Measurements from ENCODE around the gene EHMT1. TPM values are rescaled to one million over a fixed set of nuclear protein-coding genes. Genes with fewer than 3 reads are reported as not detected.
"Not testable (repeated sequence)": the region's sequence is repeated elsewhere in the genome, so short reads cannot be mapped to it uniquely, and the experiment has no call there.

Gene EHMT1
- polyA plus RNA-seq, 1 donor from 2014 or later, result 39.1 TPM

- Mint-ChIP-seq H3K27me3 (peaks cover 1% of the 10 kb centered on the region), H3K27ac (peak overlapping the region; percentile 27 to 75 (median 48)), H3K9me3 (peaks cover 4 to 11% (median 4%) of the 10 kb centered on the region in 3 donors), H3K4me1 (peaks cover 7 to 17% (median 11%) of the 10 kb centered on the region in 3 donors), H3K36me3 (peaks cover 26% of the 10 kb centered on the region), H3K4me3 (peak overlapping the region in 1 of 4 donors; percentile 84)
These were observed 115.4 kb downstream of the EHMT1 start for GRCh38 chr9:137734181-137734580.

DNA sequence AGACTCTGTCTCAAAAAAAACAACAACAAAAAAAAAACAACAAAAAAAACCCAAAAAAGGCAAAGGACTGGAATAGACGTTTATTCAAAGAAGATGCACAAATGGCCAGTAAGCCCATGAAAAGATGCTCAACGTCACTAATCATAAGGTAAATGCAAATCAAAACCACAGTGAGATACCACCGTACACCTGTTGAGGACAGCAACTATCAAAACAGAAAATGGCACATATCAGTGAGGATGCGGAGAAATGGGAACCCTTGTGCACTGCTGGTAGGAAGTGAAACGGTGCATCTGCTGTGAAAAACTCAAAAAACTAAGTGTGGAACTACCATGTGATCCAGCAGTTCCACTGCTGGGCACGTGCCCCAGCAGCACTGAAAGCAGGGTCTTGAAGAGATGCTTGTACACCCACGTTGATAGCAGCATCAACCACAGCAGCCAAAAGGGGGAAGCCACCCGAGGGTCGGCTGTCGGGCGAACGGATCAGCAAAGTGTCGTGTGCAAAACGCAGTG is 119.4 kb downstream of the EHMT1 start:
- peaks cover 17% of the 10 kb centered on the region for H3K36me3 Mint-ChIP-seq
- peak overlapping the region; percentile 25 to 90 (median 82) for H3K4me3 Mint-ChIP-seq
- peaks cover 7 to 21% (median 15%) of the 10 kb centered on the region in 3 donors for H3K4me1 Mint-ChIP-seq
- not testable (repeated sequence) for H3K27me3 Mint-ChIP-seq
- peak overlapping the region; percentile 63 to 99 (median 96) for H3K27ac Mint-ChIP-seq
- H3K9me3 Mint-ChIP-seq, result peaks cover 4 to 11% (median 4%) of the 10 kb centered on the region in 3 donors

GRCh38 chr9:137738703-137739102 is 119.9 kb downstream of the EHMT1 start:
- Mint-ChIP-seq H3K27ac (peak overlapping the region; percentile 63 to 99 (median 96)), H3K9me3 (peaks cover 4 to 10% (median 4%) of the 10 kb centered on the region in 3 donors), H3K36me3 (peaks cover 14% of the 10 kb centered on the region), H3K4me1 (peaks cover 7 to 21% (median 17%) of the 10 kb centered on the region in 3 donors), H3K4me3 (peak overlapping the region; percentile 25 to 90 (median 82)), H3K27me3 (peaks cover 1% of the 10 kb centered on the region)

- Mint-ChIP-seq H3K27me3 (peaks cover 1% of the 10 kb centered on the region), H3K36me3 (peaks cover 8% of the 10 kb centered on the region), H3K27ac (peak overlapping the region; percentile 5 to 96 (median 63)), H3K4me3 (peak overlapping the region in 3 of 4 donors; percentile 36 to 85 (median 47)), H3K9me3 (peaks cover 0 to under 1% (median 0%) of the 10 kb centered on the region in 3 donors), H3K4me1 (peaks cover 10 to 24% (median 23%) of the 10 kb centered on the region in 3 donors)
These were observed 120.8 kb downstream of the EHMT1 start for GRCh38 chr9:137739371-137740309.

DNA sequence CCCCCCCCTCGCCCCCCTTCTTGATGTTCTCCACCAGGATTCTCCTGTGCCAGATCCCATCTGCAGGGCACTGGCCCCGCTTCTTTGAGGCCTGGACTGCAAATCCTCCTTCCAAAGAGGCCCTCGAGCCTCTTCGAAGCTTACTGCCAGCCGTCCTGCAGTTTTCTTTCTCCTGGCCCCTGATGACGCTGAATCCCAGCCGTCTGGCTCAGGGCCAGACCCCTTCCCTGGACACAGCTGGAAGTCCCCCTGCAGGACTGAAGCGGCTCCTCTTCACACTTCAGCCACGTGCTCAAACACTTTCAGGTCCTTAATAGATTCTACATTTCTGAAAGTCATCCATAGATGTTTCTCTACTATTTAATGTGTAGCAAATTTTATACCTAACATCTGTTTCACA is 121.5 kb downstream of the EHMT1 start:
- Mint-ChIP-seq H3K4me1 (peaks cover 14 to 29% (median 27%) of the 10 kb centered on the region in 3 donors), H3K27me3 (peaks cover 1% of the 10 kb centered on the region), H3K36me3 (peaks cover 3% of the 10 kb centered on the region), H3K4me3 (peak overlapping the region in 1 of 4 donors; percentile 82), H3K27ac (peak overlapping the region; percentile 63 to 96 (median 89)), H3K9me3 (no peaks in the 10 kb centered on the region)

- Mint-ChIP-seq H3K27me3 (peaks cover 1% of the 10 kb centered on the region), H3K27ac (peak overlapping the region; percentile 6 to 54 (median 23)), H3K4me3 (peak overlapping the region in 1 of 4 donors; percentile 46), H3K4me1 (peaks cover 19 to 37% (median 33%) of the 10 kb centered on the region in 3 donors), H3K36me3 (peaks cover 3% of the 10 kb centered on the region), H3K9me3 (no peaks in the 10 kb centered on the region)
These were observed 122.5 kb downstream of the EHMT1 start for GRCh38 chr9:137741330-137741729.

DNA sequence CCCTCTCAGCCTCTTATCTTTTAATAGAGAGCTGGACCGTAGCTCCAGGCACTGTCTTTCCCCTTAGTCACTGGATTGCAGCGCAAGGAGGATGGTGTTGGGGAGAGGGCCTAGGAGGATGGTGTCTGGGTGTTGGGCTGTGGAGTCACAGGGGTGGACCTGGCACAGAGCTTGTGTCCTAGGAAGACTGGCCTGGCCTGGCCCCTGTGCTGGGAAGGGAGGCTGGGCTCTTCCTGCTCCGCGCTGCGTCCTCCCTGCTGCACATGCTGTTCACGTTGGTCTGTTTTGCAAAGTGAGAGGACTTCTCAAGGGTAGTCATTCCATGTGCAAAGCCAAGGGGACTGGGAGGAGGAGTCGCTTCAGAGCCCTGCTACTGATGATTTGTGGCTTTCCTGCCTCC is 123.9 kb downstream of the EHMT1 start:
- H3K4me1 Mint-ChIP-seq, result peaks cover 19 to 34% (median 32%) of the 10 kb centered on the region in 3 donors
- no peak overlapping the region for H3K4me3 Mint-ChIP-seq

DNA sequence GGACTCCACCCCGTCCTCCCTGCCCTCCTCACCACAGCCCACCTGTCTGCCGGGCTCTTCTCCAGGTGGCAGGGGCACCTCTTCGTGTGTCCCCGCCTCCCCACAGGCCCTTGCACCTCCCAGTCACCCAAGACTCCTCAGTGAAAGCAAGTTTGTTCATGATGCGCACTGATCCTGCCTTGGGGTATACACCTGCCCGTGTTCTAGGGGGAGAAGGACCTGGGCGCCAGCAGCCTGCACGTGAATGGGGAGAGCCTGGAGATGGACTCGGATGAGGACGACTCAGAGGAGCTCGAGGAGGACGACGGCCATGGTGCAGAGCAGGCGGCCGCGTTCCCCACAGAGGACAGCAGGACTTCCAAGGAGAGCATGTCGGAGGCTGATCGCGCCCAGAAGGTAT is 124.9 kb downstream of the EHMT1 start:
- Mint-ChIP-seq H3K4me3 (peak overlapping the region in 1 of 4 donors; percentile 43), H3K27ac (peak overlapping the region in 2 of 3 donors; percentile 66 to 87), H3K9me3 (no peaks in the 10 kb centered on the region), H3K27me3 (no peaks in the 10 kb centered on the region), H3K4me1 (peaks cover 13 to 28% (median 22%) of the 10 kb centered on the region in 3 donors), H3K36me3 (peaks cover 3% of the 10 kb centered on the region)

More for the DNA sequence above, 123.9 kb downstream of the EHMT1 start:
- peak overlapping the region in 2 of 3 donors; percentile 66 to 88 for H3K27ac Mint-ChIP-seq
- peaks cover 1% of the 10 kb centered on the region for H3K27me3 Mint-ChIP-seq
- H3K36me3 Mint-ChIP-seq, result peaks cover 3% of the 10 kb centered on the region
- H3K9me3 Mint-ChIP-seq, result no peaks in the 10 kb centered on the region

DNA sequence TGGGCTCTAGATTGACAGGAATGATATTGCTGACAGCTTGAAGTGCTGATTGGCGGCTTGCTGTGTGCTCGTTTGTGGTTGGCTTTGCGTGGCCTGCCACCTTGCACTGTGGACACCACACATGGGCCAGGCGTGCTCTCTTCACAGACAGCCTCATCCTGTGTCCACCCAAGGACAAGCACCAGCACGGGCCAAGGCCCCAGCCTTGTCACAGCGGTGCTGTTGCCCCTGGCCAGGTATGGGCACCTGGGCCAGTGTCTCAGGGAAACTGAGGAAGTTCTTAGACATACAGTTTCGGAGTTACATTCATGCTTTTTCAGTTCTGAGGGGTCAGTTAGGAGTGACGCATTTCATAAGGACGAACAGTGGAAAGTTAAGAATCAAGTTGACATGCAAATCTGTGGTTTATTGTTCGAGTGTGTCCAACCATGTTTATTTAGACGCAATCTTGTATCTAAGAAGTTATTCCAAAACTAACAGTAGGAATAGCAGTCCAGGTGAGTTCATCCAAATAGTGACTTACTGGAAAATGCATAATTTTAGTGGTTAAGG is 125.9 kb downstream of the EHMT1 start:
- no peaks in the 10 kb centered on the region for H3K9me3 Mint-ChIP-seq
- H3K36me3 Mint-ChIP-seq, result peaks cover 5% of the 10 kb centered on the region
- peak overlapping the region; percentile 66 to 87 (median 85) for H3K27ac Mint-ChIP-seq
- H3K4me1 Mint-ChIP-seq, result peaks cover 11 to 27% (median 22%) of the 10 kb centered on the region in 3 donors
- H3K4me3 Mint-ChIP-seq, result peak overlapping the region in 3 of 4 donors; percentile 2 to 86 (median 53)
- no peaks in the 10 kb centered on the region for H3K27me3 Mint-ChIP-seq

DNA sequence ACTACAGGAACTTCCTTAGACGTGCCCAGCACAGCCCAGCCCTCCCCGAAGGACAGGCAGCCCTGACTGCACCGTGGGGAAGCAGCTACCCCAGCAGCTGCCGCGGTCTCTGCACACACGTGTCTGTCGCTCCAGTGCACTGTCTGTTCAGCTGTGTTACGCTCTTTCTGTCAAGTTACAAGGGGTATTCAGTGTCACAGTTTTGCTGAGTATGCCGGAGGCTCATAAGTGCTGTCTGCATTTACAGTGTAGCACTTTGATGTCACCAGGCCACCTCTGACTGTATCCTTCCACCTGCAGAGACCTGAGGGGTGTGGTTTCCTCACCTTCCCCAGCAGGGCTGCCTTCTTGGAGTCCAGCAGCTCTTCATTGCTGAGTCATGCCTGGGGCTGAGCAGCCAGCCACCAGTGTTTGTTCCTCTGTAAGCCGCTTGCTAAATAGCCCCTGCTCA is 126.8 kb downstream of the EHMT1 start:
- peak overlapping the region in 3 of 4 donors; percentile 2 to 89 (median 65) for H3K4me3 Mint-ChIP-seq
- peaks cover 5% of the 10 kb centered on the region for H3K36me3 Mint-ChIP-seq
- peaks cover 11 to 24% (median 20%) of the 10 kb centered on the region in 3 donors for H3K4me1 Mint-ChIP-seq
- no peaks in the 10 kb centered on the region for H3K9me3 Mint-ChIP-seq
- H3K27me3 Mint-ChIP-seq, result no peaks in the 10 kb centered on the region
- peak overlapping the region; percentile 66 to 88 (median 87) for H3K27ac Mint-ChIP-seq

GRCh38 chr9:137748311-137748710 is 129.5 kb downstream of the EHMT1 start:
- Mint-ChIP-seq H3K27ac (peak overlapping the region in 1 of 3 donors; percentile 77), H3K4me3 (no peak overlapping the region), H3K4me1 (peaks cover 11 to 23% (median 18%) of the 10 kb centered on the region in 3 donors), H3K9me3 (no peaks in the 10 kb centered on the region), H3K27me3 (no peaks in the 10 kb centered on the region), H3K36me3 (peaks cover 7% of the 10 kb centered on the region)

DNA sequence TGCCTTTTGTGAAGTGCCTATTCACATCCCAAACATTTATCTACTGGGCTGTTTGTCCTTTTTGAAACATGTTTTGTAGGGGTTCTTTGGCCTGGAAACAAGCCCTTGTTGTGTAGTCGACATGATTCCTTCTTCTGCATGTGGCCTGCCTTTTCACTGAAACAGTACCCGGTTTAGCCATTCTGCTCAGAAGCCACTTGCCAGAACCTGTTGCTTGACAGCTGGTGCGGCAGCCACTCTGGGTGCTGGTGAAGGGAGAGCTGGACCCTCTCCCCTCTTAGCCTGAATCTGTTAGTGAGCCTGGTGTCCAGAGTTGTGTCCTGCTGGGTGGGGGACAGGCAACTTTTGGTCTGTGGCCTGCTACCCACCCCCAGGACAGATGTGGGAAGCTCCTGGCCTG is 129.9 kb downstream of the EHMT1 start:
- Mint-ChIP-seq H3K36me3 (peaks cover 7% of the 10 kb centered on the region), H3K9me3 (no peaks in the 10 kb centered on the region), H3K27me3 (no peaks in the 10 kb centered on the region)

GRCh38 chr9:137749511-137749910 is 130.7 kb downstream of the EHMT1 start:
- peaks cover 10 to 17% (median 16%) of the 10 kb centered on the region in 3 donors for H3K4me1 Mint-ChIP-seq
- H3K36me3 Mint-ChIP-seq, result peaks cover 9% of the 10 kb centered on the region
- H3K4me3 Mint-ChIP-seq, result no peak overlapping the region
- no peaks in the 10 kb centered on the region for H3K27me3 Mint-ChIP-seq
- H3K27ac Mint-ChIP-seq, result no peak overlapping the region
- H3K9me3 Mint-ChIP-seq, result no peaks in the 10 kb centered on the region

More for the DNA sequence above, 129.9 kb downstream of the EHMT1 start:
- Mint-ChIP-seq H3K4me3 (no peak overlapping the region), H3K4me1 (peaks cover 11 to 21% (median 18%) of the 10 kb centered on the region in 3 donors), H3K27ac (peak overlapping the region in 1 of 3 donors; percentile 77)

GRCh38 chr9:137750007-137750406 is 131.2 kb downstream of the EHMT1 start:
- Mint-ChIP-seq H3K27me3 (no peaks in the 10 kb centered on the region), H3K9me3 (no peaks in the 10 kb centered on the region), H3K36me3 (peaks cover 7% of the 10 kb centered on the region), H3K27ac (no peak overlapping the region), H3K4me1 (peaks cover 5 to 12% (median 11%) of the 10 kb centered on the region in 3 donors), H3K4me3 (no peak overlapping the region)
